GM12878 (cell line): ENCODE data around the gene CALD1. TPM values are rescaled to one million over a fixed set of nuclear protein-coding genes. Genes with fewer than 3 reads are reported as not detected.
A peak's percentile ranks its signal among the peaks of the same experiment; 100 is the strongest.

Experiments
- ATAC-seq: fragments of 200-7000 bp; cut with Tn5 transposase; 3 replicates; pipeline ENCODE4 v1.9.1; 2020; ENCODE audit warnings: mild to moderate bottlenecking, moderate library complexity
- BruUV-seq: library from RNA; stranded (reverse); fragments of 400-500 nt; replicated peaks from 2 replicates; lab custom pipeline; 2021; lab: Mats Ljungman, UMichigan
- CTCF ChIA-PET: fragments of 300-600 bp; sonication (Branson Sonifier 250); formaldehyde crosslinking; extraction: SDS; loops from one replicate; lab custom pipeline; 2021; ENCODE audit warnings: inconsistent platforms; lab: Yijun Ruan, JAX
- POLR2A ChIA-PET: fragments of 350-600 bp; formaldehyde crosslinking; extraction: SDS; loops from one replicate; lab custom pipeline; 2021; ENCODE audit warnings: inconsistent platforms; lab: Charles Lee
- RAD21 ChIA-PET: fragments of 300-600 bp; sonication (Branson Sonifier 250); formaldehyde crosslinking; loops from one replicate; lab custom pipeline; 2023; ENCODE audit warnings: antibody characterized with exemption; ENCODE audit not compliant: unreplicated experiment; lab: Charles Lee
- SMC1A ChIA-PET: fragments of 300-600 bp; sonication (Branson Sonifier 250); formaldehyde crosslinking; loops from one replicate; lab custom pipeline; 2023; ENCODE audit not compliant: unreplicated experiment, uncharacterized antibody; lab: Charles Lee
- DNase-seq: peaks from one replicate; pipeline ENCODE4 v3.0.0-alpha.2; 2011; ENCODE audit warnings: low read depth, low spot score
- FAIRE-seq: peaks from 3 replicates; lab custom pipeline; 2011; peaks lifted over from hg19 to GRCh38; lab: Jason Lieb, UNC
- H2AFZ ChIP-seq: 2 replicates; pipeline ENCODE4 v1.6.0; 2011; ENCODE audit warnings: low read depth, low read length, control low read depth; ENCODE audit not compliant: control insufficient read depth
- H3K27ac ChIP-seq: 2 replicates; pipeline ENCODE4 v1.5.1; 2011; ENCODE audit warnings: control low read depth; ENCODE audit not compliant: control insufficient read depth, insufficient read depth
- H3K27me3 ChIP-seq, 2 experiments: replicated peaks in 1 of 2; 2 replicates each; pipeline versions ENCODE4 v1.6.0 to v1.6.1; 2011; ENCODE audit warnings: low read length in 1 of 2; ENCODE audit not compliant: control insufficient read depth in 2 of 2, insufficient read depth in 2 of 2
- H3K36me3 ChIP-seq, 2 experiments: 2 replicates each; pipeline ENCODE4 v1.5.1; 2011; ENCODE audit warnings: low read length in 1 of 2; ENCODE audit not compliant: control insufficient read depth in 2 of 2, insufficient read depth in 2 of 2
- H3K4me1 ChIP-seq: 2 replicates; pipeline ENCODE4 v1.6.1; 2011; ENCODE audit warnings: mild to moderate bottlenecking, low read length, moderate library complexity, mixed read lengths; ENCODE audit not compliant: control insufficient read depth, insufficient read depth
- H3K4me2 ChIP-seq: 2 replicates; pipeline ENCODE4 v1.6.0; 2011; ENCODE audit warnings: control low read depth; ENCODE audit not compliant: control insufficient read depth, insufficient read depth
- H3K4me3 ChIP-seq: fragments of 200-600 bp; sonication (generic); 2 replicates; pipeline ENCODE4 v1.5.1; 2016
- H3K79me2 ChIP-seq: 2 replicates; pipeline ENCODE4 v1.6.0; 2011; ENCODE audit warnings: low read length; ENCODE audit not compliant: control insufficient read depth, insufficient read depth
- H3K9ac ChIP-seq: 2 replicates; pipeline ENCODE4 v1.8.0; 2011; ENCODE audit warnings: low read length, control low read depth, mixed read lengths; ENCODE audit not compliant: control insufficient read depth, insufficient read depth
- H3K9me3 ChIP-seq: replicated peaks from 3 replicates; pipeline ENCODE4 v1.5.1; 2011; ENCODE audit warnings: mild to moderate bottlenecking, low read length; ENCODE audit not compliant: control insufficient read depth, insufficient read depth
- H4K20me1 ChIP-seq: 2 replicates; pipeline ENCODE4 v1.6.0; 2011; ENCODE audit not compliant: control insufficient read depth, insufficient read depth
- ASH2L ChIP-seq: fragments of 300-600, 200-600 bp; sonication (generic); IDR thresholded peaks from 2 replicates; pipeline ENCODE4 v1.6.1; 2017; ENCODE audit warnings: low read depth, mild to moderate bottlenecking, borderline replicate concordance
- CBFB ChIP-seq: IDR thresholded peaks from 2 replicates; pipeline ENCODE4 v1.6.1; 2016; ENCODE audit warnings: antibody characterized with exemption, low read depth
- CBX5 ChIP-seq: sonication (generic); IDR thresholded peaks from 2 replicates; pipeline ENCODE4 v1.6.1; 2016; ENCODE audit warnings: low read depth, moderate library complexity, mild to moderate bottlenecking, inconsistent platforms
- CHD4 ChIP-seq: fragments of 200-600 bp; sonication (generic); IDR thresholded peaks from 2 replicates; pipeline ENCODE4 v1.6.1; 2016; ENCODE audit warnings: mild to moderate bottlenecking
- CREB1 ChIP-seq: IDR thresholded peaks from 2 replicates; pipeline ENCODE4 v1.6.1; 2012; ENCODE audit warnings: low read depth, mild to moderate bottlenecking, inconsistent platforms
- HSF1 ChIP-seq: fragments of 150-350 bp; IDR thresholded peaks from 2 replicates; pipeline ENCODE4 v1.6.1; 2014; ENCODE audit warnings: mild to moderate bottlenecking, low read depth, low read length
- IKZF2 ChIP-seq, 2 experiments: fragments of 450-650 bp; IDR thresholded peaks; 2 replicates each; pipeline ENCODE4 v1.6.1; 2017; ENCODE audit warnings: mild to moderate bottlenecking in 2 of 2, moderate library complexity in 2 of 2
- MEF2A ChIP-seq: IDR thresholded peaks from 2 replicates; pipeline ENCODE4 v1.6.1; 2011; ENCODE audit warnings: low read depth, mild to moderate bottlenecking, low read length, moderate library complexity; ENCODE audit not compliant: insufficient read depth
- MEF2B ChIP-seq: fragments of 450-650 bp; IDR thresholded peaks from 2 replicates; pipeline ENCODE4 v1.6.1; 2018; ENCODE audit warnings: mild to moderate bottlenecking, moderate library complexity; ENCODE audit not compliant: partially characterized antibody, poor library complexity, severe bottlenecking
- POLR2AphosphoS2 ChIP-seq: IDR thresholded peaks from 2 replicates; pipeline ENCODE4 v1.6.1; 2011; ENCODE audit warnings: low read depth, mild to moderate bottlenecking, low read length, improper control_type of control experiment, moderate library complexity
- REST ChIP-seq: IDR thresholded peaks from 2 replicates; pipeline ENCODE4 v1.6.1; 2012; ENCODE audit warnings: mild to moderate bottlenecking, low read depth, low read length
- SPI1 ChIP-seq: IDR thresholded peaks from 2 replicates; pipeline ENCODE4 v1.6.1; 2011; ENCODE audit warnings: low read depth, mild to moderate bottlenecking, low read length, moderate library complexity, borderline replicate concordance; ENCODE audit not compliant: insufficient read depth
- SUPT20H ChIP-seq: IDR thresholded peaks from 2 replicates; pipeline ENCODE4 v1.6.1; 2011; ENCODE audit warnings: low read depth, mild to moderate bottlenecking, low read length, moderate library complexity, borderline replicate concordance; ENCODE audit not compliant: control insufficient read depth
- ZNF274 ChIP-seq: IDR thresholded peaks from one replicate; pipeline ENCODE4 v1.8.0; 2011; ENCODE audit not compliant: insufficient read length, insufficient read depth
- ZZZ3 ChIP-seq: IDR thresholded peaks from 2 replicates; pipeline ENCODE4 v1.6.1; 2011; ENCODE audit warnings: low read depth; ENCODE audit not compliant: control insufficient read depth, insufficient read length
- WGBS: methylation state at CpG from one replicate; pipeline ENCODE4 v1.1.6; 2016; ENCODE audit warnings: low lambda C conversion rate; ENCODE audit not compliant: insufficient replicate concordance, insufficient coverage; ENCODE audit errors: missing lambda C conversion rate; 5-methylcytosine and 5-hydroxymethylcytosine counted together
- in situ Hi-C: fragments of 300-500 bp; cut with MboI; formaldehyde crosslinking; loops from 9 replicates; pipeline ENCODE4 v1.14.3; 2018; ENCODE audit warnings: mixed read lengths
- intact Hi-C: fragments of 100-400 bp; cut with micrococcal nuclease; formaldehyde crosslinking; loops from one replicate; pipeline ENCODE4 v1.14.2; 2022; ENCODE audit not compliant: unreplicated experiment
- polyA plus RNA-seq, 11 experiments: library from polyadenylated mRNA; depleted of rRNA in 4 of 11; unstranded in 6 of 11; stranded (reverse) in 5 of 11; fragments of >200 nt; fragmentation: Nextera tagmentation in 4 of 11; fragmentation: Illumina TruSeq in 1 of 11; extraction: Ambion mirVana in 4 of 11; extraction: Trizol in 1 of 11; gene quantifications; 1 replicate in 1 of 11; 2 replicates in 10 of 11; pipeline versions ENCODE4 v1.2.1 to v1.2.3, GENCODE V29; 2011 to 2016; ENCODE audit warnings: inconsistent platforms in 2 of 11, missing spikeins in 2 of 11, low read depth in 1 of 11
- total RNA-seq, 4 experiments: library from RNA; depleted of rRNA in 3 of 4; stranded (reverse); fragments of >200 nt in 3 of 4; fragmentation: Illumina TruSeq in 1 of 4; extraction: Trizol in 1 of 4; gene quantifications; 2 replicates each; pipeline versions ENCODE4 v1.2.1 to v1.2.3, GENCODE V29; 2013 to 2021
- TF ChIP-seq, protein P1 (sequence below): fragments of 450-650 bp; IDR thresholded peaks from 2 replicates; pipeline ENCODE4 v1.6.1; 2016; ENCODE audit warnings: mild to moderate bottlenecking

The CALD1 gene
- total and polyA plus RNA-seq, 10 of the 15 experiments (the other 5 are each of a cell fraction or from before 2014, with no cell fraction given), result 0.03 to 1.3 (median 0.22) TPM

DNA sequence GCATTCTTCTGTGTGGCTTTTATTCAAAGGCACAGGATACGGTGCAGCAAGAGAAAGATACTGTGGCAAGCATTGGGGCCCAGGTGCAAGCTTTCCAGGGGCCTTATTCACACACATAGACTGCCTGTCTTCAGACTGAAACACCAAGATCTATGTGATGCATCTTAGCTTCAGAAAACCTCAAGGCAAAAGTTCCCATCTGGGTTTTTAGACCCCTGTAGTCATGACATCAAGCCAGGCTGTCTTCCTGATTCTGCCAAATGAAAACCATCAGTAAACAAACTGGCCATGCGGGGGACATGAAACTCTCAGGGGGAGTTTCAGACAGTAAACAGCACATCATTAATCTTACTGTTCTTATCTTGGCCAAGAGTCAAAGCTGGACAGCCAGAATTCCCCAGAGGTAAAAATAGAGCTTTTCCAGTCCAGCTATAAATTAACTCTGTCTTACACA lies 216.7 kb downstream of the CALD1 start:
- ChIA-PET RAD21 (interaction anchor here (0.5 to 6.3 kb wide), 19 partner anchors 10 to 363 kb away, joined by 3 to 120 read pairs (median 7); partner anchors contain the start of genes AGBL3, CYREN, TMEM140 and WDR91), POLR2A (interaction anchor here (0.5 to 3.6 kb wide), 10 partner anchors 10 to 209 kb away, joined by 3 to 38 read pairs (median 6); partner anchors contain the start of genes AGBL3, CYREN and TMEM140), SMC1A (interaction anchor here (0.6 to 15.4 kb wide), 22 partner anchors 9 to 362 kb away, joined by 3 to 293 read pairs (median 4); partner anchors contain the start of genes AGBL3, CYREN, TMEM140 and WDR91), CTCF (interaction anchor here (0.8 to 12.7 kb wide), 12 partner anchors 9 to 277 kb away, joined by 3 to 157 read pairs (median 5); partner anchors contain the start of genes AGBL3, CYREN and TMEM140)
- WGBS, result 0% methylated on average over 2 of the region's 2 CpGs
- Histone ChIP-seq H3K9ac (peak overlapping the region; percentile 40), H3K79me2 (peaks cover 17% of the 10 kb centered on the region), H3K36me3 (peaks cover 2 to 7% of the 10 kb centered on the region in 2 experiments; a peak in 2 of 4 replicates), H3K27me3 (no peaks in the 10 kb centered on the region), H3K4me2 (peak overlapping the region; percentile 67), H3K27ac (peak overlapping the region; percentile 99), H3K9me3 (no peaks in the 10 kb centered on the region; the same call in 2 of the 3 replicates), H4K20me1 (no peaks in the 10 kb centered on the region), H3K4me1 (peaks cover 55% of the 10 kb centered on the region), H2AFZ (no peak overlapping the region), H3K4me3 (peak overlapping the region; percentile 31; the same call in 1 of the 2 replicates)
- in situ Hi-C loops (loop anchor here (10.0 to 25.0 kb wide), 2 partner anchors 559 to 966 kb away; partner anchors contain the start of gene NUP205), intact Hi-C loops (loop anchor here (1.0 to 5.0 kb wide), 3 partner anchors 107 to 511 kb away; partner anchors contain the start of gene TMEM140)
- DNase-seq, result peak; percentile 96
- no peak for FAIRE-seq
- peak; percentile 59 for ATAC-seq
- no TSS peak for BruUV-seq
- no peak for TF ChIP-seq REST
- TF ChIP-seq CHD4, result no peak; the same call in 1 of the 2 replicates
- no peak for TF ChIP-seq CBX5
- TF ChIP-seq IKZF2 (IDR thresholded peaks at IDR 0.05), result peak; percentile 92
- TF ChIP-seq ASH2L, result no peak
- TF ChIP-seq HSF1, result no peak
- TF ChIP-seq SPI1, result peak; percentile 42; the same call in 1 of the 2 replicates
- TF ChIP-seq SUPT20H, result no peak
- TF ChIP-seq MEF2A, result peak; percentile 63
- TF ChIP-seq ZZZ3, result no peak
- peak; percentile 62; the same call in 1 of the 2 replicates for TF ChIP-seq CREB1
- TF ChIP-seq ZNF274, result no peak
- TF ChIP-seq CBFB, result 0 out of 2 replicates have a peak, but pooled peaks have one; percentile 29
- TF ChIP-seq MEF2B, result peak; percentile 95
- TF ChIP-seq, protein P1, sequence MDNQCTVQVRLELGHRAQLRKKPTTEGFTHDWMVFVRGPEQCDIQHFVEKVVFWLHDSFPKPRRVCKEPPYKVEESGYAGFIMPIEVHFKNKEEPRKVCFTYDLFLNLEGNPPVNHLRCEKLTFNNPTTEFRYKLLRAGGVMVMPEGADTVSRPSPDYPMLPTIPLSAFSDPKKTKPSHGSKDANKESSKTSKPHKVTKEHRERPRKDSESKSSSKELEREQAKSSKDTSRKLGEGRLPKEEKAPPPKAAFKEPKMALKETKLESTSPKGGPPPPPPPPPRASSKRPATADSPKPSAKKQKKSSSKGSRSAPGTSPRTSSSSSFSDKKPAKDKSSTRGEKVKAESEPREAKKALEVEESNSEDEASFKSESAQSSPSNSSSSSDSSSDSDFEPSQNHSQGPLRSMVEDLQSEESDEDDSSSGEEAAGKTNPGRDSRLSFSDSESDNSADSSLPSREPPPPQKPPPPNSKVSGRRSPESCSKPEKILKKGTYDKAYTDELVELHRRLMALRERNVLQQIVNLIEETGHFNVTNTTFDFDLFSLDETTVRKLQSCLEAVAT, result peak; percentile 29; the same call in 1 of the 2 replicates
- TF ChIP-seq POLR2AphosphoS2, result peak; percentile 20; the same call in 1 of the 2 replicates
